ENCODE data around the gene PADI1. TPM values are rescaled to one million over a fixed set of nuclear protein-coding genes. Genes with fewer than 3 reads are reported as not detected.

Gene PADI1
- total RNA-seq, 1 experiment from 2014 or later: not detected

DNA sequence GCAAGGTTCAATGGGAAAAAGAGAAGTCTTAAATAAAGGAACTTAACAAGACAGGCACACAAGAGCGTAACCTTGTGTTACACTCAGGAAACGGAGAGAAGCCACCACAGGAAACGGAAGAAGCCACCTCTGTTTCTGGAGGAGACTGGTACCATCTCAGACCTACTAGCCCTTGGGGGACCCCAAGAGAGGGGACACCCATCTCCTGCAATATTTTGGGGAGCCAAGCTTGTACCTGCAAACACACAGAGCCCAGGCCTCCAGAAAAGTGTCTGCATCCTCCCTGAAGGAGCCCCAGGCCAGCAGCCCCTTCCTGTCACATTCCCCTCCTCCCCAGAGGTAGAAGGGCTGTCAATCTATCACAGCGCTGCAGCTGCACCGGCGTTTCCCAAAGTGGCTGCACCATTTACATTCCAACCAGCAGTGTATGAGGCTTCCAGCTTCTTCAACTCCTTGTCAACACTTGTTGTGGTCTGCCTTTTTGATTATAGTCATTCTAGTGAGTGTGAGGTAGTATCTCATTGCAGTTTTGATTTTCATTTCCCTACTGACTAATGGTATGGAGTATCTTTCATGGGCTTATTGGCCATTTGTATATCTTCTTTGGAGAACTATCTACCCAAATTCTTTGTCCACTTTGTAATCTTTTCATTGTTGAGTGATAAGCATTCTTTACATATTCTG is 23.0 kb upstream of the PADI1 start:
- H3K27me3 ChIP-seq (replicated peaks; ENCODE audit: control insufficient read depth, insufficient read depth, low read length): no peaks in the 10 kb centered on the region
- no TSS peak for BruUV-seq (replicated peaks)
- peaks cover 8% of the 10 kb centered on the region for H3K9me3 Mint-ChIP-seq (ENCODE audit: unreplicated experiment)
- intact Hi-C loops (cut with micrococcal nuclease; ENCODE audit: unreplicated experiment): no loop called here
- H3K4me1 Mint-ChIP-seq (ENCODE audit: low read depth, unreplicated experiment): no peaks in the 10 kb centered on the region
- no peak overlapping the region for H3K4me3 Mint-ChIP-seq (ENCODE audit: unreplicated experiment)
- no peaks in the 10 kb centered on the region for H3K9me3 ChIP-seq
- H3K27me3 Mint-ChIP-seq (ENCODE audit: insufficient read depth, unreplicated experiment): peaks cover 19% of the 10 kb centered on the region
- ChIA-PET CTCF (no interaction called here), POLR2A (no interaction called here)
- no peaks in the 10 kb centered on the region for H3K36me3 Mint-ChIP-seq (ENCODE audit: insufficient read depth, unreplicated experiment)
- no peak overlapping the region for H3K4me3 ChIP-seq (ENCODE audit: low read depth, low read length)
- H3K27ac Mint-ChIP-seq (ENCODE audit: unreplicated experiment): no peak overlapping the region
- TF ChIP-seq CTCF (IDR thresholded peaks at IDR 0.05; ENCODE audit: insufficient read depth in 1 of 2, low read depth in 1 of 2, low read length in 1 of 2, severe bottlenecking in 1 of 2, unreplicated experiment in 1 of 2): no peak
- no peaks in the 10 kb centered on the region for H3K4me1 ChIP-seq
- H3K36me3 ChIP-seq (ENCODE audit: control insufficient read depth, insufficient read depth, low read length): no peaks in the 10 kb centered on the region
- no peak for DNase-seq

GRCh38 chr1:17183388-17184160 is 21.4 kb upstream of the PADI1 start:
- TF ChIP-seq CTCF (IDR thresholded peaks at IDR 0.05; ENCODE audit: insufficient read depth in 1 of 2, low read depth in 1 of 2, low read length in 1 of 2, severe bottlenecking in 1 of 2, unreplicated experiment in 1 of 2): no peak
- ChIA-PET POLR2A (no interaction called here), CTCF (no interaction called here)
- no peaks in the 10 kb centered on the region for H3K9me3 Mint-ChIP-seq (ENCODE audit: unreplicated experiment)
- H3K4me1 ChIP-seq: no peaks in the 10 kb centered on the region
- DNase-seq: no peak
- H3K36me3 Mint-ChIP-seq (ENCODE audit: insufficient read depth, unreplicated experiment): no peaks in the 10 kb centered on the region
- H3K9me3 ChIP-seq: peaks cover 6% of the 10 kb centered on the region; the same call in 1 of the 2 replicates
- no peak overlapping the region for H3K4me3 ChIP-seq (ENCODE audit: low read depth, low read length)
- H3K4me1 Mint-ChIP-seq (ENCODE audit: low read depth, unreplicated experiment): no peaks in the 10 kb centered on the region
- no peak overlapping the region for H3K27ac Mint-ChIP-seq (ENCODE audit: unreplicated experiment)
- BruUV-seq (replicated peaks): no TSS peak
- H3K27me3 Mint-ChIP-seq (ENCODE audit: insufficient read depth, unreplicated experiment): peaks cover 8% of the 10 kb centered on the region
- no peak overlapping the region for H3K4me3 Mint-ChIP-seq (ENCODE audit: unreplicated experiment)
- H3K27me3 ChIP-seq (replicated peaks; ENCODE audit: control insufficient read depth, insufficient read depth, low read length): no peaks in the 10 kb centered on the region
- H3K36me3 ChIP-seq (ENCODE audit: control insufficient read depth, insufficient read depth, low read length): no peaks in the 10 kb centered on the region
- intact Hi-C loops (cut with micrococcal nuclease; ENCODE audit: unreplicated experiment): no loop called here

GRCh38 chr1:17184161-17184665 is 20.7 kb upstream of the PADI1 start:
- H3K4me3 Mint-ChIP-seq (ENCODE audit: unreplicated experiment): no peak overlapping the region
- no peaks in the 10 kb centered on the region for H3K27me3 ChIP-seq (replicated peaks; ENCODE audit: control insufficient read depth, insufficient read depth, low read length)
- H3K36me3 Mint-ChIP-seq (ENCODE audit: insufficient read depth, unreplicated experiment): no peaks in the 10 kb centered on the region
- H3K9me3 ChIP-seq: peaks cover 6% of the 10 kb centered on the region; the same call in 1 of the 2 replicates
- H3K4me1 Mint-ChIP-seq (ENCODE audit: low read depth, unreplicated experiment): no peaks in the 10 kb centered on the region
- no peak overlapping the region for H3K27ac Mint-ChIP-seq (ENCODE audit: unreplicated experiment)
- ChIA-PET CTCF (no interaction called here), POLR2A (no interaction called here)
- no peaks in the 10 kb centered on the region for H3K36me3 ChIP-seq (ENCODE audit: control insufficient read depth, insufficient read depth, low read length)
- no peak for DNase-seq
- no peak for TF ChIP-seq CTCF (IDR thresholded peaks at IDR 0.05; ENCODE audit: insufficient read depth in 1 of 2, low read depth in 1 of 2, low read length in 1 of 2, severe bottlenecking in 1 of 2, unreplicated experiment in 1 of 2)
- intact Hi-C loops (cut with micrococcal nuclease; ENCODE audit: unreplicated experiment): no loop called here
- peaks cover 5% of the 10 kb centered on the region for H3K27me3 Mint-ChIP-seq (ENCODE audit: insufficient read depth, unreplicated experiment)
- no peak overlapping the region for H3K4me3 ChIP-seq (ENCODE audit: low read depth, low read length)
- no TSS peak for BruUV-seq (replicated peaks)
- H3K9me3 Mint-ChIP-seq (ENCODE audit: unreplicated experiment): no peaks in the 10 kb centered on the region
- no peaks in the 10 kb centered on the region for H3K4me1 ChIP-seq
